Kidney (tissue), 14 donors: Measurements from ENCODE around the gene MSI2. TPM values are rescaled to one million over a fixed set of nuclear protein-coding genes. Genes with fewer than 3 reads are reported as not detected.

Source experiments
- DNase-seq, 5 donors: peaks; one replicate each; pipeline ENCODE4 v3.0.0-alpha.2; 2013 to 2020
- FAIRE-seq: peaks from 2 replicates; lab custom pipeline; 2012; peaks lifted over from hg19 to GRCh38; lab: Jason Lieb, UNC
- H3K27ac ChIP-seq, 2 donors: one replicate each; pipeline ENCODE4 v1.7.0; 2013; ENCODE audit warnings: low read depth in 2 of 2, low read length in 2 of 2, inconsistent platforms in 1 of 2
- H3K27me3 ChIP-seq: one replicate; pipeline ENCODE4 v1.7.1; 2013; ENCODE audit warnings: low read length, inconsistent platforms; ENCODE audit not compliant: control insufficient read depth, insufficient read depth
- H3K36me3 ChIP-seq, 3 donors: one replicate each; pipeline versions ENCODE4 v1.7.0 to v1.7.1; 2013; ENCODE audit warnings: low read length in 3 of 3, control low read depth in 1 of 3, inconsistent platforms in 1 of 3; ENCODE audit not compliant: insufficient read depth in 3 of 3, control insufficient read depth in 2 of 3
- H3K4me1 ChIP-seq, 3 donors: one replicate each; pipeline versions ENCODE4 v1.7.0 to v1.7.1; 2013; ENCODE audit warnings: low read length in 3 of 3, inconsistent platforms in 1 of 3, low read depth in 1 of 3; ENCODE audit not compliant: control insufficient read depth in 2 of 3, insufficient read depth in 2 of 3
- H3K4me3 ChIP-seq, 3 donors: one replicate each; pipeline versions ENCODE4 v1.7.0 to v1.8.1; 2013; ENCODE audit warnings: low read length in 3 of 3, control low read depth in 1 of 3, inconsistent platforms in 1 of 3
- H3K9ac ChIP-seq, 3 donors: one replicate each; pipeline versions ENCODE4 v1.7.0 to v1.7.1; 2013; ENCODE audit warnings: low read length in 3 of 3, control low read depth in 1 of 3, inconsistent platforms in 1 of 3
- H3K9me3 ChIP-seq, 3 donors: one replicate each; pipeline versions ENCODE4 v1.7.0 to v1.7.1; 2013; ENCODE audit warnings: low read length in 3 of 3, control low read depth in 1 of 3, inconsistent platforms in 1 of 3; ENCODE audit not compliant: control insufficient read depth in 2 of 3, insufficient read depth in 1 of 3
- intact Hi-C: fragments of 100-400 bp; cut with DNase I; formaldehyde crosslinking; loops from one replicate; pipeline ENCODE4 v1.11.1; 2022
- polyA plus RNA-seq: library from polyadenylated mRNA; stranded (reverse); fragments of 350-450 nt; fragmentation: Illumina TruSeq; extraction: RNeasy Lipid Tissue Mini Kit (QIAGEN cat#74804); gene quantifications from one replicate; pipeline ENCODE4 v1.2.3, GENCODE V29; 2014; ENCODE audit warnings: low read depth, low replicate concordance; ENCODE audit not compliant: insufficient read depth
- total RNA-seq: library from RNA; stranded (reverse); fragmentation: NEBNext Ultra II Directional; extraction: Animal tissue kit (Norgen Biotek cat#: 25700); gene quantifications from one replicate; pipeline ENCODE4 v1.2.1, GENCODE V29; 2021
- TF ChIP-seq, protein P1 (sequence below): IDR thresholded peaks from 3 replicates; pipeline ENCODE4 v1.5.1; 2012; ENCODE audit warnings: mild to moderate bottlenecking, moderate library complexity, borderline replicate concordance; ENCODE audit not compliant: insufficient read depth; ENCODE audit errors: extremely low read depth
- donor health status: control.
- donor health status: control.
- donor health status: control.
- donor health status: control.
- donor health status: control.
- donor health status: DM: yes; HTN: yes; CAD: no.
- donor health status: Normal renal cell carcinoma (clear cell type).

Gene MSI2
- total and polyA plus RNA-seq, 2 donors from 2014 or later, result 69.2 to 151 TPM

DNA sequence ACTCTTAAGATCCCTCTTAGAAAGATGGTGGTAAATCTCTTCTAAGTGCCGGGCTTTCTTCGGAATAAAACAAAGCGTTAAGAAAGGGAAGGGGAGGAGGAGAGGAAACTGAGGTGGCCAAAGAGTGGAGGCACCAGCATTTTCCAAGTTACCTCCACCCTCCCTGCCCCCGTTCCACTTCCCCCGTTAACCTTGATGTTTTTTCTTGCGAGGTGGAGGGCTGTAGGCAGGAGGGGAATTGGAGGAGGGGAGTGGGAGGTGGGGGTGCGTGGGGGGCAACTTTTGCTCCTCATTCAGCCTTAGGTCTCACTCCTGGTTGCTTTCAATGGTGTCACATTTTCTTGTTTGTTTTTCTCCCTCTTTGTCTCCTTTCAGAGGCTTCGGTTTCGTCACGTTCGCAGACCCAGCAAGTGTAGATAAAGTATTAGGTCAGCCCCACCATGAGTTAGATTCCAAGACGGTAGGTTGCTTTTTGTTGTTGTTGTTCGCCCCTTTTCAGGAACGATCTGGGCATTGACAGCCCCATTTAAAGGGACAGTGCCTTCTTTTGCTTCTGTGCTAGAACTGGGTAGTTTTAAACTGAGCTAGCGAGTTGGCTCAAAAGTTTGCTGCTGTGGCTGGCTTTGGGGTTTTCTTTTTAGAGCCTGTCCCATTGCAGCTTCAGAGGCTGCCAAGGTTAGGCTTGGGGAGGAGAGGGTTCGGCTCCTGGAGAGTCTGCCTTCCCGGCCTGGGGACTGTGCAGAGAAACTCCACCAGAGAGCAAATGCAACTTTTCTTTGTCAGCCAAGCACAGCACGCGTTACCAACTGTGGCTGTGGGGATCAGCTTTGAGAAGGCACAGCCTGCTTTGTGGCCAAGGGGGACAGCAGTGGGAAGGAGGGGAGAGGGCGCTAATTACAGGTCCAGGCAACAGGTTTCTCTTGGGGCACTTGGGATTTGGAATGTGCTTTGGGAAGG, 1.9 kb downstream of the MSI2 start:
- FAIRE-seq, result no peak

GRCh38 chr17:57259306-57259705, 3.0 kb downstream of the MSI2 start:
- Histone ChIP-seq H3K27ac (peak overlapping the region; percentile 28 to 84), H3K27me3 (no peaks in the 10 kb centered on the region), H3K4me1 (peaks cover 0 to 5% (median 0%) of the 10 kb centered on the region in 3 donors), H3K36me3 (peaks cover 8 to 24% (median 10%) of the 10 kb centered on the region in 3 donors), H3K9me3 (no peaks in the 10 kb centered on the region), H3K4me3 (peak overlapping the region; percentile 21 to 87 (median 83)), H3K9ac (peak overlapping the region in 2 of 3 donors; percentile 18 to 77)
- intact Hi-C loops, result no loop called here
- FAIRE-seq, result no peak
- TF ChIP-seq, protein P1, sequence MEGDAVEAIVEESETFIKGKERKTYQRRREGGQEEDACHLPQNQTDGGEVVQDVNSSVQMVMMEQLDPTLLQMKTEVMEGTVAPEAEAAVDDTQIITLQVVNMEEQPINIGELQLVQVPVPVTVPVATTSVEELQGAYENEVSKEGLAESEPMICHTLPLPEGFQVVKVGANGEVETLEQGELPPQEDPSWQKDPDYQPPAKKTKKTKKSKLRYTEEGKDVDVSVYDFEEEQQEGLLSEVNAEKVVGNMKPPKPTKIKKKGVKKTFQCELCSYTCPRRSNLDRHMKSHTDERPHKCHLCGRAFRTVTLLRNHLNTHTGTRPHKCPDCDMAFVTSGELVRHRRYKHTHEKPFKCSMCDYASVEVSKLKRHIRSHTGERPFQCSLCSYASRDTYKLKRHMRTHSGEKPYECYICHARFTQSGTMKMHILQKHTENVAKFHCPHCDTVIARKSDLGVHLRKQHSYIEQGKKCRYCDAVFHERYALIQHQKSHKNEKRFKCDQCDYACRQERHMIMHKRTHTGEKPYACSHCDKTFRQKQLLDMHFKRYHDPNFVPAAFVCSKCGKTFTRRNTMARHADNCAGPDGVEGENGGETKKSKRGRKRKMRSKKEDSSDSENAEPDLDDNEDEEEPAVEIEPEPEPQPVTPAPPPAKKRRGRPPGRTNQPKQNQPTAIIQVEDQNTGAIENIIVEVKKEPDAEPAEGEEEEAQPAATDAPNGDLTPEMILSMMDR, result no peak
- DNase-seq, result no peak

More for the DNA sequence above, 1.9 kb downstream of the MSI2 start:
- DNase-seq, result peak in 4 of 5 donors; percentile 61 to 73 (median 64)
- Histone ChIP-seq H3K4me3 (peak overlapping the region; percentile 83 to 87 (median 86)), H3K36me3 (peaks cover 5 to 15% (median 10%) of the 10 kb centered on the region in 3 donors), H3K27ac (peak overlapping the region; percentile 68 to 84), H3K27me3 (no peaks in the 10 kb centered on the region), H3K4me1 (peaks cover 0 to 5% (median 0%) of the 10 kb centered on the region in 3 donors), H3K9me3 (no peaks in the 10 kb centered on the region), H3K9ac (peak overlapping the region; percentile 77 to 96 (median 86))
- intact Hi-C loops, result no loop called here
- TF ChIP-seq, protein P1, result no peak

DNA sequence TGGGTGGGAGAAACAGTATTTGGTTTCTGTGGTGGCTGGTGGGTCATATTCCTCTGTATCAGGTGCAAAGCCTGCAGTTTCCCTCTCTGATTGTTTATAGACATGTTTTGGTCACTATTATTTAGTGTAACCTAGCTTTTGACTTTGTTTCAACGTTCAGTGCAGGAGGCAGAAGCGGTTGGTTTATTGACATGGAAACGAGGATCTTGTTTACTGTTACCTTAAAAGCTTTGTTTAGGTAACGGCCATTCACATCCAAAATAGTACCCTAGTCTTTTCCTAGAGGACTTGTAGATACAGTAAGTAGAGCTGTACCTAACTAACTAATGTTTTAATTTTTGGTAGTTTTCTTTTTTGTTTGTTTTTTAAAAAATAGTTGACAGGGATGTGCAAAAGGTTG, 3.5 kb downstream of the MSI2 start:
- Histone ChIP-seq H3K9me3 (no peaks in the 10 kb centered on the region), H3K36me3 (peaks cover 8 to 24% (median 12%) of the 10 kb centered on the region in 3 donors), H3K27ac (peak overlapping the region in 1 of 2 donors; percentile 28), H3K9ac (peak overlapping the region in 1 of 3 donors; percentile 77), H3K4me1 (peaks cover 0 to 5% (median 0%) of the 10 kb centered on the region in 3 donors), H3K4me3 (peak overlapping the region in 1 of 3 donors; percentile 83), H3K27me3 (no peaks in the 10 kb centered on the region)
- FAIRE-seq (no peak), DNase-seq (no peak)
- TF ChIP-seq, protein P1, result no peak
- intact Hi-C loops, result no loop called here
